GM23338 (cell line): ENCODE results near the gene U2SURP. TPM values are rescaled to one million over a fixed set of nuclear protein-coding genes. Genes with fewer than 3 reads are reported as not detected.

Experiments used
- ATAC-seq: fragments of 200-7000 bp; cut with Tn5 transposase; 3 replicates; pipeline ENCODE4 v1.9.1; 2020
- DNase-seq: peaks from one replicate; pipeline ENCODE4 v3.0.0-alpha.2; 2015; ENCODE audit warnings: low spot score
- H2AFZ ChIP-seq: fragments of 200-600 bp; sonication (generic); 2 replicates; pipeline ENCODE4 v1.8.0; 2016; ENCODE audit warnings: antibody characterized with exemption, mild to moderate bottlenecking, moderate library complexity
- H3F3A ChIP-seq: fragments of 200-600 bp; sonication (generic); replicated peaks from 2 replicates; pipeline ENCODE4 v1.8.0; 2017; ENCODE audit warnings: antibody characterized with exemption, mixed run types, low read depth
- H3K27ac ChIP-seq: fragments of 200-600 bp; sonication (generic); 2 replicates; pipeline ENCODE4 v1.6.1; 2016; ENCODE audit warnings: low read depth
- H3K27me3 ChIP-seq: fragments of 200-600 bp; sonication (generic); 2 replicates; pipeline ENCODE4 v1.8.0; 2016; ENCODE audit warnings: mild to moderate bottlenecking, mixed run types, moderate library complexity; ENCODE audit not compliant: insufficient read depth
- H3K36me3 ChIP-seq: fragments of 200-600 bp; sonication (generic); 2 replicates; pipeline ENCODE4 v1.8.0; 2016; ENCODE audit warnings: mild to moderate bottlenecking; ENCODE audit not compliant: insufficient read depth
- H3K4me1 ChIP-seq: fragments of 200-600 bp; sonication (generic); 2 replicates; pipeline ENCODE4 v1.8.0; 2016; ENCODE audit warnings: mild to moderate bottlenecking, moderate library complexity; ENCODE audit not compliant: insufficient read depth
- H3K4me2 ChIP-seq: fragments of 200-600 bp; sonication (generic); 2 replicates; pipeline ENCODE4 v1.7.1; 2017; ENCODE audit warnings: mixed run types
- H3K4me3 ChIP-seq: fragments of 200-600 bp; sonication (generic); 2 replicates; pipeline ENCODE4 v1.6.1; 2016; ENCODE audit warnings: mixed run types
- H3K79me2 ChIP-seq: fragments of 200-600 bp; sonication (generic); replicated peaks from 2 replicates; pipeline ENCODE4 v1.8.0; 2017; ENCODE audit warnings: mild to moderate bottlenecking; ENCODE audit not compliant: insufficient read depth
- H3K9me2 ChIP-seq: fragments of 200-600 bp; sonication (generic); 2 replicates; pipeline ENCODE4 v1.8.0; 2017; ENCODE audit not compliant: insufficient read depth
- H4K20me1 ChIP-seq: fragments of 200-600 bp; sonication (generic); replicated peaks from 2 replicates; pipeline ENCODE4 v1.8.0; 2017; ENCODE audit warnings: mild to moderate bottlenecking; ENCODE audit not compliant: insufficient read depth
- H3K27ac Mint-ChIP-seq: 2 replicates; pipeline ENCODE4 v1.8.0; 2020; ENCODE audit warnings: inconsistent platforms, mild to moderate bottlenecking, moderate library complexity, mixed read lengths
- H3K27me3 Mint-ChIP-seq: 3 replicates; pipeline ENCODE4 v1.8.0; 2022; ENCODE audit warnings: low read depth, mild to moderate bottlenecking, moderate library complexity, mixed read lengths, inconsistent platforms; ENCODE audit not compliant: insufficient read depth, poor library complexity
- H3K36me3 Mint-ChIP-seq: 3 replicates; pipeline ENCODE4 v1.8.0; 2021; ENCODE audit warnings: low read depth, mild to moderate bottlenecking, inconsistent platforms, moderate library complexity, mixed read lengths
- H3K4me1 Mint-ChIP-seq: 3 replicates; pipeline ENCODE4 v1.8.0; 2020; ENCODE audit warnings: mild to moderate bottlenecking, inconsistent platforms, mixed read lengths
- H3K4me3 Mint-ChIP-seq: 3 replicates; pipeline ENCODE4 v1.8.0; 2021; ENCODE audit warnings: moderate library complexity, mild to moderate bottlenecking, inconsistent platforms, mixed read lengths
- H3K9me3 Mint-ChIP-seq: 3 replicates; pipeline ENCODE4 v1.8.0; 2020; ENCODE audit warnings: moderate library complexity, mild to moderate bottlenecking, inconsistent platforms, mixed read lengths
- CREB1 ChIP-seq: fragments of 250-450 bp; sonication (Bioruptor Pico); IDR thresholded peaks from 2 replicates; pipeline ENCODE4 v1.5.0; 2020; ENCODE audit warnings: low read depth, mild to moderate bottlenecking, moderate library complexity
- CTCF ChIP-seq, 2 experiments: fragments of 200-600 bp in 1 of 2; sonication (generic) in 1 of 2; conservative IDR thresholded peaks; 2 replicates each; pipeline versions ENCODE4 v1.5.1 to v1.6.1; 2016 to 2017; ENCODE audit warnings: antibody characterized with exemption in 2 of 2, low read depth in 2 of 2, mild to moderate bottlenecking in 2 of 2, moderate library complexity in 1 of 2
- EZH2 ChIP-seq: fragments of 200-600 bp; sonication (generic); IDR thresholded peaks from one replicate; pipeline ENCODE4 v1.8.0; 2017; ENCODE audit warnings: antibody characterized with exemption, mild to moderate bottlenecking, low read depth; ENCODE audit not compliant: unreplicated experiment
- EZH2phosphoT487 ChIP-seq: fragments of 200-600 bp; sonication (generic); IDR thresholded peaks from one replicate; pipeline ENCODE4 v1.8.1; 2018; ENCODE audit warnings: antibody characterized with exemption; ENCODE audit not compliant: unreplicated experiment
- JUNB ChIP-seq: IDR thresholded peaks from one replicate; pipeline ENCODE4 v1.6.1; 2016; ENCODE audit warnings: antibody characterized with exemption; ENCODE audit not compliant: unreplicated experiment
- NANOG ChIP-seq: IDR thresholded peaks from 2 replicates; pipeline ENCODE4 v1.6.1; 2016; ENCODE audit warnings: antibody characterized with exemption, borderline replicate concordance
- POLR2AphosphoS5 ChIP-seq: IDR thresholded peaks from 2 replicates; pipeline ENCODE4 v1.6.1; 2016; ENCODE audit warnings: antibody characterized with exemption, low read depth
- REST ChIP-seq: IDR thresholded peaks from one replicate; pipeline ENCODE4 v1.6.1; 2018; ENCODE audit warnings: antibody characterized with exemption; ENCODE audit not compliant: unreplicated experiment
- STAT1 ChIP-seq: IDR thresholded peaks from one replicate; pipeline ENCODE4 v1.6.1; 2016; ENCODE audit warnings: antibody characterized with exemption; ENCODE audit not compliant: unreplicated experiment
- ZNF114 ChIP-seq: fragments of 250-450 bp; sonication (Bioruptor Pico); IDR thresholded peaks from 2 replicates; pipeline ENCODE4 v1.5.0; 2020; ENCODE audit warnings: mild to moderate bottlenecking, moderate library complexity
- ZNF331 ChIP-seq: fragments of 250-450 bp; sonication (Bioruptor Pico); IDR thresholded peaks from 2 replicates; pipeline ENCODE4 v1.5.0; 2020; ENCODE audit warnings: low read depth, mild to moderate bottlenecking, moderate library complexity
- polyA plus RNA-seq: library from polyadenylated mRNA; unstranded; fragments of >200 nt; fragmentation: Nextera tagmentation; extraction: Ambion mirVana; gene quantifications from 2 replicates; pipeline ENCODE4 v1.2.1, GENCODE V29; 2016
- total RNA-seq: library from RNA; depleted of rRNA; stranded (reverse); fragments of >200 nt; shearing (Covaris generic); gene quantifications from 2 replicates; pipeline ENCODE4 v1.2.3, GENCODE V29; 2014
- TF ChIP-seq, protein P1 (sequence below): IDR thresholded peaks from 2 replicates; pipeline ENCODE4 v1.6.1; 2016; ENCODE audit warnings: antibody characterized with exemption

U2SURP gene
- total and polyA plus RNA-seq, 2 experiments from 2014 or later = 116 to 372 TPM

- TF ChIP-seq ZNF114 (CRISPR knock-in tag) (no peak), REST (no peak), NANOG (no peak), POLR2AphosphoS5 (no peak), CREB1 (CRISPR knock-in tag) (no peak), STAT1 (no peak), CTCF (conservative IDR thresholded peaks at IDR 0.05; ENCODE audit: low read depth in 2 of 2) (no peak), JUNB (no peak)
- TF ChIP-seq, protein P1, sequence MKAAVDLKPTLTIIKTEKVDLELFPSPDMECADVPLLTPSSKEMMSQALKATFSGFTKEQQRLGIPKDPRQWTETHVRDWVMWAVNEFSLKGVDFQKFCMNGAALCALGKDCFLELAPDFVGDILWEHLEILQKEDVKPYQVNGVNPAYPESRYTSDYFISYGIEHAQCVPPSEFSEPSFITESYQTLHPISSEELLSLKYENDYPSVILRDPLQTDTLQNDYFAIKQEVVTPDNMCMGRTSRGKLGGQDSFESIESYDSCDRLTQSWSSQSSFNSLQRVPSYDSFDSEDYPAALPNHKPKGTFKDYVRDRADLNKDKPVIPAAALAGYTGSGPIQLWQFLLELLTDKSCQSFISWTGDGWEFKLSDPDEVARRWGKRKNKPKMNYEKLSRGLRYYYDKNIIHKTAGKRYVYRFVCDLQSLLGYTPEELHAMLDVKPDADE = no peak
Observed at GRCh38 chr3:143103652-143104051, 102.3 kb downstream of the U2SURP start (continued).

DNA sequence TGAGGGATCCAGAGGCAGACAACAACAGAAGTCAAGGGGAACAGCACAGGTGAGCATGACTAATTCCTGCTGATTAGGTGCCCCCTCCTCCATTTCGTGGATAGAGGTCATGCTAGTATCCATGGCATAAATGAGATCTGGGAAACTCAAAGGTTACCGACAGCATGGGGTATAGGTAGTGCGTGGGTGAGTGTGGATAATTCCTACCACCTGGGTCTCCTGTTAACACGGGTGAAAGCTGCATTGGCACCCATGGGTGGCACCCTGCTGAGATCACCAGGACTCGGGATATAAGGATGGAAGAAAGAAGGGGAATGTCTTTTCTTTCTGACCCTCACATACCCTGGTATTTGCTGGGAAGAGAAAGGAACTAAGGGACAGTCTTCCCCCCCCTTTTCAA is 103.8 kb downstream of the U2SURP start:
- Histone ChIP-seq H3K27ac (no peak overlapping the region), H3K9me2 (no peaks in the 10 kb centered on the region), H3K36me3 (peaks cover 5% of the 10 kb centered on the region; the same call in 1 of the 2 replicates), H3K79me2 (no peaks in the 10 kb centered on the region), H3K27me3 (no peaks in the 10 kb centered on the region), H4K20me1 (no peaks in the 10 kb centered on the region), H2AFZ (no peak overlapping the region), H3F3A (no peaks in the 10 kb centered on the region), H3K4me1 (no peaks in the 10 kb centered on the region), H3K4me2 (no peak overlapping the region), H3K4me3 (no peak overlapping the region)
- no peak overlapping the region for H3K4me3 Mint-ChIP-seq
- no peaks in the 10 kb centered on the region for H3K27me3 Mint-ChIP-seq
- no peaks in the 10 kb centered on the region for H3K4me1 Mint-ChIP-seq
- no peak for ATAC-seq
- no peak for DNase-seq
- no peak overlapping the region for H3K27ac Mint-ChIP-seq
- peaks cover 43% of the 10 kb centered on the region for H3K9me3 Mint-ChIP-seq
- peaks cover 24% of the 10 kb centered on the region for H3K36me3 Mint-ChIP-seq
- TF ChIP-seq CREB1 (CRISPR knock-in tag) (no peak), EZH2 (no peak), REST (no peak), EZH2phosphoT487 (no peak), JUNB (no peak), ZNF331 (CRISPR knock-in tag) (no peak), NANOG (no peak), STAT1 (no peak), CTCF (conservative IDR thresholded peaks at IDR 0.05; ENCODE audit: low read depth in 2 of 2) (no peak)
- TF ChIP-seq, protein P1 = no peak
